Calu3 (cell line): ENCODE data around the gene NKD2. TPM values are rescaled to one million over a fixed set of nuclear protein-coding genes. Genes with fewer than 3 reads are reported as not detected.

Experiments
- BruUV-seq: library from RNA; stranded (reverse); fragments of 400-500 nt; replicated peaks from 2 replicates; lab custom pipeline; 2021; lab: Mats Ljungman, UMichigan
- CTCF ChIA-PET: fragments of 300-600 bp; sonication (Branson Sonifier 250); formaldehyde crosslinking; loops from one replicate; lab custom pipeline; 2022; ENCODE audit warnings: antibody characterized with exemption; lab: Charles Lee
- DNase-seq: peaks from one replicate; pipeline ENCODE4 v3.0.0; 2022
- H3K27ac Mint-ChIP-seq: one replicate; pipeline ENCODE4 v1.8.0; 2022; ENCODE audit warnings: mixed read lengths; ENCODE audit not compliant: unreplicated experiment
- H3K27me3 Mint-ChIP-seq: one replicate; pipeline ENCODE4 v1.8.0; 2022; ENCODE audit warnings: mixed read lengths; ENCODE audit not compliant: unreplicated experiment
- H3K36me3 Mint-ChIP-seq: one replicate; pipeline ENCODE4 v1.8.0; 2022; ENCODE audit warnings: mild to moderate bottlenecking, moderate library complexity, mixed read lengths; ENCODE audit not compliant: insufficient read depth, unreplicated experiment
- H3K4me1 Mint-ChIP-seq: one replicate; pipeline ENCODE4 v1.8.0; 2022; ENCODE audit warnings: mild to moderate bottlenecking, low read depth, mixed read lengths; ENCODE audit not compliant: unreplicated experiment
- H3K4me3 Mint-ChIP-seq: one replicate; pipeline ENCODE4 v1.8.0; 2022; ENCODE audit warnings: mild to moderate bottlenecking, low read depth, moderate library complexity, mixed read lengths; ENCODE audit not compliant: unreplicated experiment
- H3K9me3 Mint-ChIP-seq: one replicate; pipeline ENCODE4 v1.8.0; 2022; ENCODE audit warnings: low read depth, mixed read lengths; ENCODE audit not compliant: unreplicated experiment
- CTCF ChIP-seq: fragments of 200-600 bp; IDR thresholded peaks from one replicate; pipeline ENCODE4 v1.8.0; 2022; ENCODE audit warnings: antibody characterized with exemption; ENCODE audit not compliant: unreplicated experiment
- intact Hi-C: fragments of 100-400 bp; cut with micrococcal nuclease; formaldehyde crosslinking; loops from one replicate; pipeline ENCODE4 v1.10.0; 2022; ENCODE audit not compliant: unreplicated experiment
- total RNA-seq: library from RNA; stranded (reverse); gene quantifications from 2 replicates; pipeline ENCODE4 v1.2.3, GENCODE V29; 2022

The NKD2 gene
- total RNA-seq, 1 experiment from 2014 or later = 0.47 TPM

GRCh38 chr5:1012900-1013237 is 4.3 kb downstream of the NKD2 start:
- intact Hi-C loops = loop anchor here (5.0 kb wide), 1 partner anchor 154 kb away; no protein-coding TSS in a partner anchor
- DNase-seq = no peak
- Mint-ChIP-seq H3K36me3 (no peaks in the 10 kb centered on the region), H3K9me3 (no peaks in the 10 kb centered on the region), H3K27me3 (peaks cover 62% of the 10 kb centered on the region), H3K27ac (no peak overlapping the region), H3K4me1 (peaks cover 12% of the 10 kb centered on the region), H3K4me3 (no peak overlapping the region)
- no TSS peak for BruUV-seq
- CTCF ChIA-PET = no interaction called here
- no peak for TF ChIP-seq CTCF

GRCh38 chr5:1013238-1013947 is 4.8 kb downstream of the NKD2 start:
- CTCF ChIA-PET = no interaction called here
- intact Hi-C loops = loop anchor here (5.0 kb wide), 1 partner anchor 154 kb away; no protein-coding TSS in a partner anchor
- Mint-ChIP-seq H3K4me1 (peaks cover 7% of the 10 kb centered on the region), H3K27me3 (peaks cover 57% of the 10 kb centered on the region), H3K36me3 (no peaks in the 10 kb centered on the region), H3K9me3 (no peaks in the 10 kb centered on the region), H3K4me3 (no peak overlapping the region), H3K27ac (no peak overlapping the region)
- no peak for DNase-seq
- no peak for TF ChIP-seq CTCF
- no TSS peak for BruUV-seq

GRCh38 chr5:1013948-1014301 is 5.3 kb downstream of the NKD2 start:
- peaks cover 54% of the 10 kb centered on the region for H3K27me3 Mint-ChIP-seq
- DNase-seq = no peak
- no peaks in the 10 kb centered on the region for H3K9me3 Mint-ChIP-seq
- no TSS peak for BruUV-seq
- peaks cover 7% of the 10 kb centered on the region for H3K4me1 Mint-ChIP-seq
- no peak overlapping the region for H3K4me3 Mint-ChIP-seq
- TF ChIP-seq CTCF = no peak
- CTCF ChIA-PET = no interaction called here
- H3K36me3 Mint-ChIP-seq = no peaks in the 10 kb centered on the region
- no peak overlapping the region for H3K27ac Mint-ChIP-seq
- intact Hi-C loops = loop anchor here (5.0 kb wide), 1 partner anchor 153 kb away; no protein-coding TSS in a partner anchor

- no TSS peak for BruUV-seq
- H3K27me3 Mint-ChIP-seq = peaks cover 54% of the 10 kb centered on the region
- no peak for DNase-seq
- TF ChIP-seq CTCF = no peak
- CTCF ChIA-PET = no interaction called here
- H3K4me1 Mint-ChIP-seq = peaks cover 7% of the 10 kb centered on the region
- intact Hi-C loops = loop anchor here (5.0 kb wide), 1 partner anchor 153 kb away; no protein-coding TSS in a partner anchor
- no peak overlapping the region for H3K4me3 Mint-ChIP-seq
- no peaks in the 10 kb centered on the region for H3K9me3 Mint-ChIP-seq
- no peaks in the 10 kb centered on the region for H3K36me3 Mint-ChIP-seq
- H3K27ac Mint-ChIP-seq = no peak overlapping the region
These were observed 5.7 kb downstream of the NKD2 start for GRCh38 chr5:1014346-1014745.
